Liver (tissue), 3 donors: ENCODE measurements around the gene TRIAP1.

Experiments
- CTCF ChIP-seq: fragments of 150-350 bp; IDR thresholded peaks from 2 replicates; pipeline ENCODE4 v1.5.1; 2017; ENCODE audit warnings: improper control_type of control experiment, low read depth, low read length; ENCODE audit not compliant: missing input control
- NR2F2 ChIP-seq: IDR thresholded peaks from 2 replicates; pipeline ENCODE4 v1.6.1; 2016; ENCODE audit warnings: antibody characterized with exemption
- RAD21 ChIP-seq, 2 donors: IDR thresholded peaks; 2 replicates each; pipeline ENCODE4 v1.6.1; 2016; ENCODE audit warnings: antibody characterized with exemption in 2 of 2, mild to moderate bottlenecking in 2 of 2
- SP1 ChIP-seq: IDR thresholded peaks from 2 replicates; pipeline ENCODE4 v1.6.1; 2018; ENCODE audit warnings: antibody characterized with exemption, mild to moderate bottlenecking
- donor health status: healthy.
- donor health status: healthy.

- TF ChIP-seq CTCF, result no peak
- no peak for TF ChIP-seq NR2F2
- no peak for TF ChIP-seq RAD21 (IDR thresholded peaks at IDR 0.05)
- no peak for TF ChIP-seq SP1
Measured at GRCh38 chr12:120428597-120429229, 17.5 kb downstream of the TRIAP1 start.
